Hepatocyte (in vitro differentiated cells): Measurements from ENCODE around the gene TMEM167A.

Experiments
- CTCF ChIP-seq: fragments of 200-600 bp; sonication (generic); IDR thresholded peaks from 2 replicates; pipeline ENCODE4 v1.5.1; 2016; ENCODE audit warnings: antibody characterized with exemption, mild to moderate bottlenecking; ENCODE audit not compliant: poor library complexity
- EZH2 ChIP-seq: fragments of 200-600 bp; sonication (generic); IDR thresholded peaks from 2 replicates; pipeline ENCODE4 v1.6.1; 2016; ENCODE audit warnings: antibody characterized with exemption, mild to moderate bottlenecking, borderline replicate concordance
- EZH2phosphoT487 ChIP-seq: fragments of 200-600 bp; sonication (generic); IDR thresholded peaks from one replicate; pipeline ENCODE4 v1.6.1; 2018; ENCODE audit warnings: antibody characterized with exemption, mild to moderate bottlenecking, low read depth, moderate library complexity; ENCODE audit not compliant: unreplicated experiment, severe bottlenecking

- TF ChIP-seq EZH2phosphoT487: no peak
- no peak for TF ChIP-seq CTCF
- TF ChIP-seq EZH2: no peak
Observed at GRCh38 chr5:83022334-83022733, 54.9 kb downstream of the TMEM167A start.
